ENCODE measurements around the gene STK17B.
"Not testable (repeated sequence)": the region's sequence is repeated elsewhere in the genome, so short reads cannot be mapped to it uniquely, and the experiment has no call there.

STK17B gene

DNA sequence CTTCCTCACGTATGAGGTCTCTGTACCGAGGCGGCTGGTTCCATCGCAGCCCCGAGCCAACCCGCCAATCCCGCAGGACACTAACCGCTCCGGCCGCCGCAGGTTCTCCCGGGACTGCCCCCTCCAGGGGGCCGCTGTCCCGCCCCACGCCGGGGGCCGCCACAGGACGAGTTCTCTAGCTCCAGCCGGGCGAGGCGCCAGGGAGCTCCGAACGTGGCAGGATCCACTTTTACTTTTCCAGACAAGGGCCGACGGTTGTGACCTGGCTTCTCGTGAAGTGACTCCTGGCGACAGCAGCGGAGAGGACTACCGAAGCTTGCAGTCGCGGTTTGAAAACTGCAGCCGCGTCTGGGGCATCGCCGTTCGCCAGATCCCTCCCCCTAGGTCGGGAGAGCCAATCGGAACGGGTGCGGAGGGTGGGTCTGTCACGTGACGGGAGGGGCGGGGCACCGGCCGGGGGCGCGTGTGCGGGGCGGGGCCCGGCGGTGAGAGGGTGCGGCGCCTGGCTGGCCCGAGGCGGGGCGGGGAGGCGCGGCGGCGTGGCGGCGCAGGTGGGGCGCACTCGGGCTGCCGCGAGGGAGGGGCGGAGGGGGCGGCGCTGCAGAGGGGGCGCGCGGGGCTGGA lies at the start of gene STK17B:
Gene STK17B (minus strand): TSS at position 331 of the 624 bp plus-strand sequence. CDS start 8,195 bp downstream, outside the sequence.
- no peak for FAIRE-seq

GRCh38 chr2:196220671-196221070 lies 49.3 kb upstream of the STK17B start:
- FAIRE-seq = no peak

GRCh38 chr2:196219671-196220070 lies 48.3 kb upstream of the STK17B start:
- FAIRE-seq = no peak

DNA sequence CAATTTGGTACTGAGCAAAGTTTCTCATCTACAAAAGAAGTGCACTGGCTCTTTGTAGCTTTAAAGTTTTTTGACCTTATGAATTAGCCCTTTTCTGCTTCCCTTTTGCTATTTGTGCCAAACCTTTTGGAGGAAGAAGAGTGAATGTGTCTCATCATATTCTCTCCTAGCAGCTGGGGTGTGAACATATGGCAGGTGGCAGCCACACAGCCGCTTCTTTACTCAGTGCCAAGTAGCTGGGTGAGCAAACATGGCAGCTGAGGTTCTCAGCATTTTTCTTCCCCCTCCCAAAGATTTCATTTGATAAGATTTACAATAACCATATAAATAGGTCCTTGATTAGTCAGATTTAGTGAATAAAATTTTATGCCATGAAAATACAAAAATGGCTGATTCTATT lies 46.7 kb upstream of the STK17B start:
- no peak for FAIRE-seq

DNA sequence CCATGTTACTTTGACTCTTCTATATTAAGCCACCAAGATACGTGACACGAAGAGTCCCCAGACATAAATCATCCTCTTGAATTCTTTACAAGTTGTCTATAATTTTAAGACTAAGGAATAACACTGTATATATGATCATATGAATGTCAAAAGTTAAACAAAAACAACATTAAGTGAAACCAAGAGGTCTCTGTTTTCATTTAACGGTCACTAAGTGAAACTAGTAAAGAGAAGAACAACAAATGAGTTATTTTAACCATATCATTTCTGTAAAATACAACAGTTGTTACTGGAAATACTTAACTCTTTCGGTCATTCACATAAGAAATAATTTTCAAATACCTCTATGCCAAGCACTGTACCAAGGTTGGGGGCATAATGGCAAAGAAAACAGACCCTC lies 45.7 kb upstream of the STK17B start:
- FAIRE-seq = no peak

GRCh38 chr2:196215376-196215775 lies 44.0 kb upstream of the STK17B start:
- no peak for FAIRE-seq

DNA sequence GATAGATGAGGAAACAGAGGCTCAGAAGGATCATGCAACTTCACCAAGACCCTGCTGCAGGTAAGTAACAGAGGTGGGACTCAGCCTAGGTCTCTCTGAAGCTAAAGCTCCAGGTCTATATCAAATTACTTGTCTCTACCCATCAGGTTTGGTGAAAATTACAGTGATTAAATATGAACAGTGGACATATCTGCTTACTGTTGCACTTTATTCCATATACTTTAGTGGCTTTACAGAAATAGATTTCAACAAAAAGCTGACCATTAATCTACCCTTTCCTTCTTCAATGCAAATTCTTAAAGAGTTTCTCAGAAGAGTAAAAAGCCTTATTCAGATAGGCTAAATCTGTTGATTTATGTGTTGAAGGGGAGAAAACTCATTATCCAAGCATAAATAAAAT lies 42.8 kb upstream of the STK17B start:
- FAIRE-seq = no peak

DNA sequence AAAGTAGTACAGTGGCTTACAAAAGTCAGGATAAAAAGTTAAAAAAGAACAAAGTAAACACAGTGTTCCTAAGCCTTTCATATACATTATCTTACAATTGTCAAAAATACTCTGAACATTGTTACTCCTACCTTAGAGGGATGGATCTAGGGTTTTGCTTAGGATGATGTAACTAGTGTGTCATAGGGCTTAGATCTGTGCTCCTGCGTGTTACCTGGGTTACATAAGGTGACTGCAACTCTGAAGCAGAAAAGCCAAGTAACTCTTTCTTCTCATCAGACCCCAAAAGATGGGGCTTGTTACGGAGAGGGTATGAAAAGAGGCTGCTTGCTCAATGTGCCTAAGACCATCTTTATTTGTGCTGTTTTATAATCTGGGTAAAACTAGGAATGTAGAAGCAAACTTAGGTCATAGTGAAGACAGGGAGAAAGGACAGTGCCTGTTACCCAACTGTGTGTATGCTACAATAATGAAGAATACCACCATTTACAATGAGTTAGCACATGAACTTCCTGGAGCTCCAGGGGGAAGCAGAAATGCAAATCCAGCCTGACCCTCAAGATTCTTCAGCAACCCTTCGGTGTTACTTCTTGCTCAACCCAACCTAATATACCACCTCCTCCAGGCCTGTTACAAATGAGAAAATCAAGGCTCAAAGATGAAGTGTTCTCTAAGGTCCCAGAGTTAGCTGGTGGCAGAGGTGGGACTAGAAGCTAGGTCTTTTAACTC lies 42.0 kb upstream of the STK17B start:
- FAIRE-seq = no peak

- FAIRE-seq = no peak
Observed at GRCh38 chr2:196208915-196209314, 37.5 kb upstream of the STK17B start.

- FAIRE-seq = no peak
Observed at GRCh38 chr2:196206804-196207203, 35.4 kb upstream of the STK17B start.

DNA sequence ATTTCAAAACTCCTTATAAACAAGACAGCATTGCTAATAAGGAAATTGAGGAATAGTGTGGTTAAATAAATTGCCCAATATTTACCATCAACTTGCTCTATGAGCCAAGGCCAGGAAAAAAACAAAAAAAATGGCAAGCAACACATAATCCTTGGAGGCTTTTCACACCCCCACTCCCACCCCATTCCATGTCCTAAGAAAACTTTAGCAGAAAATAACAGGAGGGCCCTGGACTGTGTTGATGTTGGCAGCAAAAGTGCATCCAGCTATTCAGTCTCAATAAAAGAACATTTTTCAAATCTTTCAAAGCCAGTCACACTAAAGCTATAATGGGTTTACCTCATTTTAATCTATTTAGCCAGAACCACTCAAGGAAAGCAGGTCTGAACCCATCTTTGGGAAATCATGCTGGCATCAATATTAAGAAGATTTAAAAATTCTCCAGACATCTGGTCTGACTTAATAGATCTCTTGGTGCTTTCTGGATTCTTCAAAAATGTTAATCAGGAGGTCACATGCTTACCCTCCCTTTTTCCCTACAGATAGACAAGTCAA lies 34.6 kb upstream of the STK17B start:
- no peak for FAIRE-seq

DNA sequence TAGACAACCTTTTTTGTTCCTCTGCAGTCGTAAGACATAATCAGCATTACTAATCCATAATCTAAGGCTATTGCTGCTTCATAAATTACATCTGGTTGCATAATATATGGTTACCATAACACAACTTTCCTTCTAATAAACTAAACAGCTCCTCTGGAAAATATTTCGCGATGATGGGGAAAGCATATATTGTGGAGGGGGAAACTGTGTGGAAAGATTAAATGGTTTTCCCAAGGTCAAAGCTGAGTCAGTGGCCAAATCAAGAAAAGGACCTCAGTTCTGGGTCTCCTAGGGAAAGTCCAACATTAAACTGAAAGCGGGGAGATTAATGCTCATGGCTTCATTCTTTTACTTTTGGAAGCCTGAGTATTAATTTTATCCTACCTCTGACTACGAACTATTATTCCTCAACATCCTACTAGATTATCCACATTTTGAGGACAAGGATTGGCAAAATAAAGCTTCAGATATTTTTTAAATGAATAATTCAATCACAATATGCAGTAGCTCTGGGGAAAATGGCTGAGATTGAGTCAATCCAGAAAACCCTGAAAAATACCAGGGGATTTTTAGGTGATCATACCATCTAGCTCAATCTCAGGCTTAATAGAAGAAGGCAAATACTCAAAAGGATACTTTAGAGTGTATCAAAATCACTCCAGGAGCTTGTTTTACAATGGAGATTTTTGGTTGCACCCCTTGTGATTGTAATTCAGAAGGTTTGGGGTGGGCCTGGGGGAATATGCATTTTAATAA lies 33.8 kb upstream of the STK17B start:
- no peak for FAIRE-seq

GRCh38 chr2:196201229-196202009 lies 30.0 kb upstream of the STK17B start:
- FAIRE-seq = no peak

DNA sequence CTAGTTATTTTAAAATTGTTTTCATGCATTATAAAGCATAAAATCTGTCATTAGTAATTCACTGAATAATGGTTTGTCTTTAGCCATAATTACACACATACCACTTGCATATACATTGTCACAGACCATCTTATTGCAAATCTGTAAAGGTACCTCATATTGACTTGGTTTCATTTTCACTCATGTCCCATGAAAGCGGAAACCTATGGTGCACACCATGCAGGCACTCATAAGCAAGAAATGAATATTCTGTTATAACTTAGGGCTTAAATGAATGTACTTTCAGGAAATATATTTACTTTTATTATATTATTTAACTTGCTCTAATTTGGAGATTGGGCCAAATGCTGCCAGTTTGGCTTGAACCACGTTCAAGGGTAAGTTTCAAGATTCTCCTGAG lies 29.2 kb upstream of the STK17B start:
- FAIRE-seq = no peak

GRCh38 chr2:196195758-196196157 lies 24.4 kb upstream of the STK17B start:
- FAIRE-seq = no peak

DNA sequence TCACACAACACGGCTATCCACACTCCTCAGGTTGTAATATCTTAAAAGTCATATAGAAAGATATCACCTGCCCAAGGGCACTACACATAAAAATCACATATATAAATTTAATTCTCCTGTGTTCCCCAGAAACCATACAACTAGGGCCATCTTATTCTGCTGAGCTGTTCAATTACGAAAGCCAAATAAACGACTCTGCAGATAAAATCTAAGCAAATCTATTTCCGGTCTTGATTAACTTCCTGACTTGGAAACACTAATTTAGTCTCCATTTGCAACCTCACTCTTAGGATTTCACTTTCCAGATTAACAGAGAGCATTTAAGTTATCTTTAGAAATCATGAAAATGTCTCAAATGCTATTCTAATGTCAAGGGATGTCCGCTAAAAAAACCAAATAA lies 23.9 kb upstream of the STK17B start:
- FAIRE-seq = no peak

- FAIRE-seq = no peak
Observed at GRCh38 chr2:196191541-196191940, 20.2 kb upstream of the STK17B start.

DNA sequence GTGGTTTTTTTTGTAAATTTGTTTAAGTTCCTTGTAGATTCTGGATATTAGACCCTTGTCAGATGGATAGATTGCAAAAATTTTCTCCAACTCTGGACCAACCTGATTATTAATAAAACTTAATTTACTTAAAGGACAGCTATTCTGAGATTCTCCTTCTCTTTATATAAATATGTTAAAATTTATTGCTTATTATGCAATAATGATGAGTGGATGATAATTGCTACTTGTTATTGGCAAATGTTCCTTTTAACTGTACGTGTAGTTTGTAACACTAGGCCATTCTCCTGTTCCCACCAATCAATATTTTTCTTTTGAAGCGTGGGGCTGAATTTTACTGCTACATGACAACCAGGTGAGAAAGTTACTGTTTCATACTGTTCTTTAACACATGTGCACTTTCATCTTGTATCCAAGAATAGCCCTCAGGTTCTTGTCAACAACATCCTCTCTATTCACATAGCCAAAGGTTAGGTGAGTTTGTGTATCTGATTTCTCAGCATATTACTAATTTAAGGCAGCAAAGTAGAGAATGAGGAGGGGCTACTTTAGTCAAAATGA lies 16.6 kb upstream of the STK17B start:
- no peak for FAIRE-seq

- not testable (repeated sequence) for FAIRE-seq
Observed at GRCh38 chr2:196187175-196187700, 15.9 kb upstream of the STK17B start.

DNA sequence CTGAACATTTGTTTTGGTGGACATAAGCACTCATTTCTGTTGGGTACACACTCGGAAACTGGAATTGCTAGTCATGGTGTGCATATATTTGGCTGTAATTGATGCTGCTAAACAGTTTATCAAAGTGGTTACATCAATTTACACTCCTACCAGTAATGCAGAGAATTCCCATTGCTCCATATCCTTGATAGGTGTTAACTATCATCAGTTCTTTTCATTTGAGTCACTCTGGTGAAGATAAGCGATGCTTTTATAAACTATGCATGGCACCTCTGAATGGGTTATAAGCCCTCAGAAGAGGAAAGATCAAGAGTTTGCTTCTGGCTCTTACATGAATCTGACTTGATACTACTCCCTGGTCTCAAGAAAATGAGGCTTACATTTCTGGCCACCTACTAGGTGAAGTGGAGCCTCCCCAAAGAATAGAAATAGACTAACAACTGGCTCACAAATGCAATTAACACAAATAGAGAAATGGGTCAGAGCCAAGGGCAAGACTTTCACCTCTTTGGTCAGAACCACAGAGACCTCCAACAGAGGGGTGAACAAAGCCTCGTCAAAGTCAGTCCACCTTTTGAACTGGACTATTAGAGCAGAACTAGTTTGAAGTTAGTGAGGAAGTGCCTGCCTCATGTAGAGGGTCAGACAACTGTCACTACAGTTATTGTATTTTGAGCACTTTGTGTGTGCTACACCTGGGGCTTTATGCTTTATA lies 15.0 kb upstream of the STK17B start:
- FAIRE-seq = no peak

DNA sequence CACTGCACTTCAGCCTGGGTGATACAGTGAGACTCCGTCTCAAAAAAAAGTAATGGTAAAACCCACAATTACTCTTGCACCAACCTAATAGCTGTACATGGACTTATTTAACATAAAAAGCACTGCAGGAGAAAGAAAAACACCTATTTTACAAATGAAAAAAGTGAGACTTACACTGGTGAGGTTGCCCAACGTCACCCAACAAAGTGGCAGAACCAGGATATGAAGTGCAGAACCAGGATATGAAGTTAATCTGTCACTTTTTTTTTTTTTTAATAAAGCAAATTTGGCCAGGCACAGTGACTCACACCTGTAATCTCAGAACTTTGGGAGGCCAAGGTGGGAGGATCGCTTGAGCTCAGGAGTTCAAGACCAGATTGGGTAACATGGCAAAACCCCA lies 13.5 kb upstream of the STK17B start:
- no peak for FAIRE-seq

Measured in A204.1 (cell line).